GM18502 (cell line): ENCODE data around the gene NEU1.

ENCODE experiments used
- ATAC-seq: cut with Tn5 transposase; IDR thresholded peaks from one replicate; pipeline ENCODE4 v1.9.1; 2021; ENCODE audit warnings: mild to moderate bottlenecking; ENCODE audit not compliant: unreplicated experiment, poor library complexity

NEU1 gene

DNA sequence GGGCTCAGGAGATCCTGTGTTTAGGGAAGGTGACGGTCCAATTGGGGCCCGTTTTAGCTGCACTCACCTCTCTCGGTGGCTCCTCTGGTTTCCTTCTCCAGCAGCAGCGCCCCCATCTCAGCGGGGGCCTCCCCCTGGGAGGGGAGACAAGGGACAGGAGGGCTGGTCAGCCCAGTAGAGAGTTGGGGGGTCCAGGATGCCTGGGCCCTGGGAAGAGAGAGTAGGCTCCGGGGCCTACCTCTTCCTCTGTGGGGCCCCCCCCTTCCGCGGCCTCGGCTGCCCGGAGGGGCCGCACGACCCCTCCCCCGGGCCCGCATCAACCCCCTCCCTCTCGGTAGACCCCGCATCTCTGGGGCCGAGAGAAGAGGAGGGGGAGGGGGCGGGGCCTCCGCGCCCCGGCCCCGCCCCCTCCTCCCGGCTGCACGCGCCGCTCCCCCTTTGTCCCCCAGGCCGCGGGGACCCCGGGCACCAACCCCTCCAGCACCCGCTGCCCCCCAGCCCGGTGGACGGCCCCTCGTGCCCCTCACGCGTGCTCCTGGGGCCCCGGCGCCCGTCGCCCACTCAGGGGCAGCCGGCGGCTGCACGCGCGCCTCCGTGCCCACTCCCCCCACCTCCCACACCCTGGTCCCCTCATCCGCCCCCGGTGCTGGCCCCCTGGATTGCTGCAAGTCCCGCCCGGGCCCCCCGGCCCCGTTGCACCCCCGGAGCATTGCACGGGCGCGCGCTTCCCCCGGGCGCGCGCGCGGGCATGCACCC lies 34.4 kb upstream of the NEU1 start:
- no peak for ATAC-seq

DNA sequence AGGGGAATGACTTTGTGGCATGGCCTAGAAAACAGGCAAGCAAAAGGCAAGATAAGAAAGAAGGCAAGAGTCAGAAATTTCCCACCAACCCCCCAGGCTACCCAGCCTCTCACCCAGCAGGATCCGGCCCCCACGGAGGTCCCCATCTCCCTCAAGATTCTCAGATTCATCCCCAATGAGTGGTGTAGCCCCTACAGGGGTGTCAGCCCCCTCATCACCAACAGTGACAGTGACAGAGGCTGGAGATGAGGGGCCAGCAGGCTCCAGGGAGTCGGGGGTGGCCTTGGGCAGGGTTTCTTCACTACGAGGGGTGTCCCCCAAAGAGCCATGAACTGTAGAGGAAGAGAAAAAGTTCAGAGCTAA lies 33.9 kb upstream of the NEU1 start:
- ATAC-seq: no peak

DNA sequence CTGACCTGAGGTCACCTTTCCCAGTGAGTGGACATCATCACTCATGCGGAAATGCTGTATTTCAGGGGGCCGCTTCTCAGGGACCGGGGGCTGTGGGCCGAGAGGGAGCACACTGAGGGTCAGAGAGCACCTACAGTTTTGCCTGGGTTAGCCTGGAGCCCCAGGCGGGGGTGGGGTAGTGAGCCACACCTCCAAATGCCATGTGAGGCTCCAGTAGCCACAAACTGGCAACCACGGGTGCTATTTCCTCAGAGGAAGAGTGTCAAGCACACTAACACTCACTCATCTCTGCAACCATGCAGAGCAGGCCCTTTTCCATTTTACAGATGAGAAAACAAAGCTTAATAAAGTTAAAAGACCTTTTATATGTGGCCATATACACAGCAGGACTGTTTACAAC lies 30.2 kb upstream of the NEU1 start:
- ATAC-seq: no peak

DNA sequence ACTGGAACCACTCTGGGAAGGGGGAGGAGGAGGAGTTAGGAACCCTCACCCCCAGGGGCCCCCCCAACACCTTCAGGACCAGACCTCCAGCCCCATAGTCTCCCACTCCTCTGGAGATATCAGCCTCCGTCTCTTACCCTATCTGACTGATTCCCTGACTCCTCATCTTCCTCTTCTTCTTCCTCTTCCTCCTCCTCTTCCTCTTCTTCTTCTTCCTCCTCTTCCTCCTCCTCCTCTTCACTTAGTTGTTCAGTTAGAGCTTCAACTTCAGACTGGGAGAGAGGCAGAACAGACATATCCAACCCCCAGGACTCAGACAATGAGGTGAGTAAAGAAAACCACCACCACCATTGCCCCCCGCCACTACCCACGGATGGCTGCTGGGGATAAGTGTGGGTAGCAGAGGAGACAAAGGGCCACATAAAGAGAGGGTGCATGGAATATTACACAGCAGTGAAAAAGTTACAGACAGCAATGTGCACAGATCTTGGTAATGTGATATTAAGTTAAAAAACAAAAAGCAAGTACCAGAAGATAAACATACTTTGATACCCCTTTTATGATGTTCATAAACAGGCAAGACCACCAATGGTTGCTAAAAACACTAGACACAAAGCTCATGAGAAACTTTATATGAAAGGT lies 26.8 kb upstream of the NEU1 start:
- no peak for ATAC-seq

DNA sequence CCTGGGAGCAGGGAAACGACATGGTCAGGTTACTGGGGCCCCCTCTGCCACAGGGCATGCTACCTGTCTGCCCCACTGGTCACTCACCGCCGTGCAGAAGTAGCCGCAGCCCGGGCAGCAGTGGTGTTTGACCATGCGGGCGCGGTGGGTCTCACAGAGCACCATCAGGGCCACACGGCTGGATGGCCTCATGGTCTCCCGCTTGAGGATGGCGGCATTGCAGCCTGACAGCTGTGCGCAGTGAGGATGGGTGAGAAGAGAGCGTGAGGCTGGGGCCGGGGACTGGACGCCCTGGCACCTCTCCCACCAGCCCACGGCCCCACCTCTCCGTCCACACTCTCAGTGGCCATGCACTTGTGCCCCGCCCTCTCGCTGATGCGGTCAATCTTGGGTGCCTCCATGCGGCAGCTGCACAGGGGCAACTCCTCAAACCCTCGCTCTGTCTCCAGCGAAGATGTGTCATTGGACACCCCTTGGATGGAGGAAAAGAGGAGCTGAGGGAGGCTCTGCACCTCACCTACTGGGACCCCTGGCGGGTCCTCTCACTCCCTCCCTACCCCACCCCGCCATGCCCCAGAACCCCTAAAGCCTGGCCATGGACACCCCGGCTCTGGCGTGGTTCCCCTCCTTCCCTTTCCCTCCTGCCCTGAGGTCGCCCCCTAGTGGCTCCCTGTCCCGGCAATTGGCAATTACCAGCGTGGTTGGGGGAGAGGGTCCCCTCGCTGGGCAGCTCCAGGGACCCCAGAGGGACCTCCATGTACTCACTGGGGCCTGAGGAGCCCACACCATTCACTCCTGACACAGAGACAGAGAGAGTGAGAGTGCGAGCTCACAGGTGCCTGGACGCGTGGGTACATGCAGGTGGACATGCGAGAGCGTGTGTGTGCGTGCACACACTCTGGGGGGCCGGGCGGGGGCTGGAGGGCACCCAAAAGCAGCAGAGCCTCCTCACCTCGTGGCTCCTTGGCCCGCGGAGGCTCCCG lies 25.9 kb upstream of the NEU1 start:
- ATAC-seq: no peak

DNA sequence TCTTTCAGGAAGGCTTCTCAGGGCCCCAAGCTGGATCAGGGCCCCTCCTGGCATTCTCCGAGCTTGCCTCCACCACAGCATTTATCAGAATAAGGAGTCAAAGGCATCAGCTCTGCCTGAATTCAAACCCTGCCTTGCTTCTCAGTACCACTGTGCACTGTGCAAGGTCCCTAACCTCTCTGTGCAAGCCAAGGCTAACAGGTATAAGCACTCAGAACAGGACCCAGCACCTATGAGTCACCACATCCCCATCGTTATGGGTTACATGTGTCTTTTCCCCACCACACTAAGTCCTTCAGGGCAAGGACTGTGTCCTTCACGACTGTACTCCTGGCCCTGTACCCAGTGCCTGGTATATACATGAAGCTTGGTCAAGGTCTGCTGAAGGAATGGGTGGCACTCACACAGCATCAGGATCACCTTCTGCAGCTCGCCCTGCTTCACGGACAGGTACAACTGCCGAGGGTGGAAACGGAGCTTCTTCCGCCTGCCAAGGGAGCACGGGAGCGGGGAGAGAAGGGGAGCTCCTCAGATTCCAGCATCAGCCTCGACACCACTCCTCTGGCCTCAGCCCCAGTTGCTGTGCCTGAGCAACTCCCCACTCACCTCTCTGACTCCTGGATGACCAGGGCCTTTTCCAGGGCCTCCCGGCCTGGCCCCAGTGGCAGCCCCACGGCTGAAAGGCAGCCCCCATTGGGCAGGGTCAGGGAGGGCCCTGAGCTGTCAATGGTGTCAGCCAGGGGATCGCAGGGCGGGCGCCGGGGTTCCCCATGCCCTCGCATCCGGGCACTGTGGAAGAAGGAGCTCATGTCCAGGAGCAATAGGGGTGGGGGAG lies 24.8 kb upstream of the NEU1 start:
- ATAC-seq: no peak

DNA sequence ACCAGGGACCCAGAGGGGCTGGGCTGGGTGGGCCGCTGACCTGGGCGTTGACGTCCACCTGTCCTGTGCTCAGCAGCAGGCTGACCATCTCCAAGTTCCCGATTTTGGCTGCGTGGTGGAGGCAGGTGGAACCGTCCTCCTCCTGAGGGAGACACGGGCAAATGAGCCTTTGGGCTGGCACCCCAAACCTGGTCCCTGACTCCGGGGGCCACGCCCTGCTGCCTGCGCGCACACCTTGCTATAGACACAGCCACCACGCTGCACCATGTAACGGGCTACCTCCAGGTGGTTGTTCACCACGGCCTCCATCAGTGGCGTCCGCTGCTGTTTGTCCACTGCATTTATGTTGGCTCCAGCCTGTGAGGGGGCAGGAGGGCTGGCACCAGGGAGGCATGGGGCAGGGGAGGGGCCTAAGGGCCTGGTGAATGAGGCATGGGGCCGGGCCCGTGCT lies 23.9 kb upstream of the NEU1 start:
- ATAC-seq: no peak

DNA sequence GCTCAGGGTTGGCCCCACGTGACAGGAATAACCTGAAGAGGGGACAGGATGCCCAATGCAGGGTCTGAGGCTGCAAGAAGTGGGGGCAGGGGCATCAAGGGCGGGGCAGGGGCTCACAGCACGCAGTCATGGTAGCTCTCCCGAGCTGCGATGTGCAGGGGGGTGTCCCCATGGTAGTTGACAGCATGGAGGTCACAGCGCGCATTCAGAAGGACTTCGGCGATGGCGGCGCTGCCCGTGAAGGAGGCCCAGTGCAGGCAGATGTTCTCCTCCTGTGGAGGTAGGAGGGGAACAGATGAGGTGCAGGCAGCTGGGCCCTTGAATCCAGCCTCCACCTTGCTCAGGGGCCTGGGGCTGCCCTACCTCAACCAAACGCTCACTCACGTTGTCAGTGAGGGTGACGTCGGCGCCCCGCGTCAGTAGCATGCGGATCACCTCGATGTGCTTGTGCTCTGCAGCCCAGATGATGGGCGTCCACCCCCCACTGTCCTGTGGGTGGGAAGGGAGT lies 22.0 kb upstream of the NEU1 start:
- no peak for ATAC-seq

DNA sequence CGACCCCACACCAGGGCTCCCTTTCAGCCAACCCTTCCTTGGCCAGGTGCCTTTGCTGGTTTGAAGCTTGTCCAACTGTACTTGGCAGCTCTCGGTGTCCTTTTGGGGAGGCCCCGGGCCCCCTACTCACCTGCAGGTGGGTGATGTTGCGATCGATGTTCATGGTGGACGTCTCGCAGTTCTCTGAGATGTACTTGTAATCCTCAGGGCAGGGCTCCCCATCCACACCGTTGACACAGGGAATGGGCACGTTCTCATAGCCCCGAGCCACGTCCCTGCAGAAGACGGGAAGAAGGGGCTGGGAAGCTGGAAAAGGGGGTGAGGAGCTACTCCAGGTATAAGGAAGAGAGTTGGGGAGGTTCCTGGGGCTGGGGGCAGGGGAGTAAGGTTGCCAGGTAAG lies 21.1 kb upstream of the NEU1 start:
- ATAC-seq: no peak

DNA sequence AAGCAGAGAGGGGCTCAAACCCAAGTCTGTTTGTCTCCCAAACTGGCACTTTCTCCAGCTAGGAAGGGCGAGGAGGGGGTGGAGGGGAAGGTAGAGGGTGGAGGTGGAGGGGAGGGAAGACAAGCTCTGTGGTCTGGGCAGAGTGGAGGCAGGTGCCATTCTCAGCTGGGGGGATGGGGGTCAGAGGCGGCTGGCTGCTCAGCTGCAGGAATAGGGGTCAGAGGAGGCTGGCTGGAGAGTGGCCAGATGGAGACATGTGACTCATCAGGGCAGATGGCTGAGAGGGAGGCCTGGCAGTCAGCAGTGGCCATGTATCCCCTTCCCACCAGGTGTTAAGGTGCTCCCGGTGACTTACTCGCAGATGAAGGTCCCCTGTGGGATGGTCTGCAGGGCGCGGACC lies 19.7 kb upstream of the NEU1 start:
- no peak for ATAC-seq

DNA sequence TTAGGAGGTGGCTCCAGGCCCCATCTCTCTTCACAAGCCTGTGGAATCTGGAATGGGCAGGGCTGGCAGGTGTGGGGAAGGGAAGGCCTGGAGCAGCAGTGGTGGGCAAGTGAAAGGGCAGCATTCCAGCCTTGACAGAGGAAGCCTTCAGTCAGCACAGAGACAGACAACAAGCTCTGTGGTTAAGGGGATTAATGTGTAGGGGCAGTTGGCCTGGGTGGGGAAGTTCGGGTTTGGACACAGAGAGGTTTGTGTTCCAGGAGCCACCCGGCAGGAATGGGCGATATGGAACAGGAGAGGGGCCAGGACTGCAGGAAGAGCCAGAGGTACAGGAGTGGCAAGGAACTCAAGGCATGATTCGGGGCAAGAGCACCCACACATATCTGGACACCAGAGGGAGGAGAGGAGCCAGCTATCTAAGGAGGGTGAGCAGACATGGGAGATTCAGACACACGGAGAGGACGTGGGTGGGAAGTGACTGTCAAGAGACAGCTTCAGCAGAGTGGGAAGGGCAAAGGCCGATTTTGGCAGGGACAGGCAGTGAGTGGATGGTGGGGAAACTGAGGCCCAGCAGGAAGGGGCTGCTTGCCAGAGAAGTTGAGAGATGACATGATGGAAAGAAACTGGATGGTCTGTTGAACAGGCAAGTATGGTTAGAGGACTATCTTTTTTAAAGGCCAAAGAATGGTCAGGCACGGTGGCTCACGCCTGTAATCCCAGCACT lies 18.7 kb upstream of the NEU1 start:
- no peak for ATAC-seq

DNA sequence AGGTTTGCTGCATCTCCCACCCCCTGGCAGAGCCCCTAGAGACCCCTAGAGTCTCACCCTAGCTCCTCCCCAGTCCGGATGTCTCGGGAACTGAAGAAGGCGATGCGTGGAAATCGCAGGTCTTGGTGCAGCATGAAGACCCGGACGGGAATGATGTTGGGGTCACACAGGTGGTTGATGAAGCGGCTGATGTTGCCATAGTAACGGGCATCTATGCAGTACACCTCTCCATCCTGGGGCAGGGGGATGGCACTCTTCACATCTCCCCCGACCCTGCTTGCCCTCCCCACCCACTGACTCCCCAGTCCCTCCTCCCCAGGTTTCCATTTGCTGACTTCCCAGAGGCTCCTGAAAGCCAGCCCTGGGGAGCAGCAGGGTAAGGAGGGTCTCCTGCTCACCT lies 18.0 kb upstream of the NEU1 start:
- ATAC-seq: no peak

DNA sequence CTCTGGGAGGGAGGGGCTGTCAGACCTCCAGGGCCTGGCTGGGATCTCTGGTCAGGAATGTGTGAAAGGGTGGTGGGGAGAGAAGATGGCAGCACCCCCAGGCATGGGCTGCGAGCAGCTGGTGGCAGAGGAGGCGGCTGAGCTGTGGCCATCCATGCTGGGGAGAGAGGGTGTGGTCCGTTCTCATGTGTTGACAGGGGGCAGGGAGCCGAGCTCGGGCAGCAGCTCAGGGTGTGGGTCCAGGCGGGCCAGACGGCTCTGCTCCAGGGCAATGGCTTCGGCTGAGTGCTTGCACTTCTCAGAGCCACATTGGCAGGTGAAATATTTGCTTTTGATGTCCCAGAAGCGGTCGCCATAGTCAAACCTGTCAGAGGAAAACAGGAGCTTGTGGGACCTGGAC lies 17.3 kb upstream of the NEU1 start:
- ATAC-seq: no peak

DNA sequence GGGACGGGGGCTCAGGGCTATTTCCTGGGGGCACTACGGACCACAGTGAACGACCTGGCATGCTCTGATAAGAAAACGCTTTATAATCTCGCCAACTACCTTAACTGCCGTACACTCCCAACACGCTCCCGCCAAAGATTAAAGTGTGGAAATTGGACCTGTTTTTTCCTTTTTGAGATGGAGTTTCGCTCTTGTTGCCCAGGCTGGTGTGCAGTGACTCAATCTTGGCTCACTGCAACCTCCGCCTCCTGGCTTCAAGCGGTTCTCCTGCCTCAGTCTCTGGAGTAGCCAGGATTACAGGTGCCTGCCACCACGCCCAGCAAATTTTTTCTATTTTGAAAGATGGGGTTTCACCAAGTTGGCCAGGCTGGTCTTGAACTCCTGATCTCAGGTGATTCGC lies 16.5 kb upstream of the NEU1 start:
- no peak for ATAC-seq

DNA sequence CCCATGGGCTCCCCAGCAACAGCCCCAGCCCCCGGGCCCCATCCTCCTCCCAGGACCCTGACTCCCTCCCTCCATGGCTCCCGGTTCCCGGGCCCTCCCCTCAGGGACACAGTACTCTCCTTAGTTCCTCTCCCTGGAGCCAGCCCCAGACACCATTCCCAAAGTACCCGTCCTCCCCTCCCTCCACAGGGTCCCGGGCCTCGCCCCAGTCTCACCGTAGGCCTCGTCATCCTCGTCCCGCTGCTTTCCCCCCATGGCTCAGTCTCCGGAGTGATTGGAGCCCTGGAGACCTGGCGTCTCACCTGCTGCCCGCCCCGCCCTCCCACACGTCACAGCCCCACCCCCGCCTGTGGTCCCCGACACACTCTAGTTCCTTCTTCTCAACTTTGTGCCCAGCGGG lies 16.1 kb upstream of the NEU1 start, which contains the start of gene SLC44A4:
SLC44A4 (minus strand) TSS at position 272 of the 400 bp plus-strand sequence; CDS start at position 255, 17 bp downstream.
- ATAC-seq: no peak

DNA sequence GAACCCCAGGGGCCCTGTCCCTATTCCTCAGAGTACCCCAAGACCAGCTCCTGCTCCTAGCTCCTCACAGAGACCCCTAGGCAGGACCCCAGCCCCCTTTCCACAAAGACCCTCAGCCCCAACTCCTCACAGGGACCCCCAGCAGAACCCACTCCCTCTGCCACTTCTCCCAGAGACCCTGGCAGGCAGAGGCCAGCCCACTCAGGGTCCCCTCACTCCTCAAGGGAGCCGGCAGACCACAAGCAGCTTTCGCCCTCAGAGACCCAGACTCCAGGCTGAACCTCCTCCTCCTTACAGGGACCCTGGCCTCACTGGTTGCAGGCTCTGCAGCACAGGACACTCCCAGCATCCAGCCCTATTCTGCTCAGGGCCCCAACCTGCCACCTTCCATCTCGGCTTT lies 15.6 kb upstream of the NEU1 start:
- no peak for ATAC-seq

DNA sequence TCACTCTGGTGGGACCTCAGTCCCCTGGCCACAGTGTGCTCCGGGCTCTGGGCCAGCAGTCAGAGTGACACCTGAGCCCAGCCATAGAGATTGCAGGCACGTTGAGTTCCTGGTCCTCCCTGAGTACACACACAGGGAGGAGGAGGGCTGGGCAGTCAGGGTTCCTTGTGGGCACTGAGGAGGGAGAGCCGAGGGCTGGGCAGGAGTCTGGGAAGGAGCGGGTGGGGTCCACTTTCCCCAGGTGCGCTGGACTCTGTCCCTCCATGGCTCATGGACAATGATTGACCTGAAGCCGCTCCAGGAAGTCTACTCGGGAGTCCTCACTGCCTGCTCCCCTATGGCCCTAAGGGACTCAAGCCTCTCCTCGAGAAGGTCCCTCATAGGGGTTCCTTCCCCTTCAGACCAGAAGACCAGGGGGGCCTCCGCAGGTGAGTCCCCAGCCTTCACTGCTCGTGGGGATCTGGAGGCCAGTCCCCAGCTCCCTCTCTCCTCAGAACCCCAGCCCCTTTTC lies 15.1 kb upstream of the NEU1 start:
- no peak for ATAC-seq

DNA sequence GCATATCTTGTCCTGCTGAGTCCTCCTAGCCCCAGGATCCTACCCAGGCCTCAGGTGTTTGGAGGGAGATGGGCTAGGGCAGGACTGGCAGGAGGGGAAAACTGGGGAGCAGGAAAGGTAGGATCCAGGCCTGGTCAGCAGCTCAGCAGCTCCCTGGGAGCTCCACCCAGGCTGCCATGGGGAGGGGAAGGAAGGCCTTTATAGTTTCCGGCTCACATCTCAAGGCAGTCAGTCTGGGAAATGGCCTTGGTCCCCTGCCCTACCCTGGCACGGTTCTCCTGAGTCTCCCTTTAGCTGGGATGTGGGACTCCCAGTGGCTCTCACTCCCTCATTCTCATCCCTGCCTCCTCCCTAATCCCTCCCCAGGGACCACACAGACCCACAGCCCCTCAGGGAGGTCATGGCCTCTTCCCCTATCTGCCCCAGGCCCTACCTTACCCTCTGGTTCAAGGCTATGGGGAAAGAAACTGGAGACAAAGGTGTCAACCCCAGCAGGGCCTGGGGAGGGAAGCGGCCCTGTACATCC lies 14.6 kb upstream of the NEU1 start:
- ATAC-seq: no peak

DNA sequence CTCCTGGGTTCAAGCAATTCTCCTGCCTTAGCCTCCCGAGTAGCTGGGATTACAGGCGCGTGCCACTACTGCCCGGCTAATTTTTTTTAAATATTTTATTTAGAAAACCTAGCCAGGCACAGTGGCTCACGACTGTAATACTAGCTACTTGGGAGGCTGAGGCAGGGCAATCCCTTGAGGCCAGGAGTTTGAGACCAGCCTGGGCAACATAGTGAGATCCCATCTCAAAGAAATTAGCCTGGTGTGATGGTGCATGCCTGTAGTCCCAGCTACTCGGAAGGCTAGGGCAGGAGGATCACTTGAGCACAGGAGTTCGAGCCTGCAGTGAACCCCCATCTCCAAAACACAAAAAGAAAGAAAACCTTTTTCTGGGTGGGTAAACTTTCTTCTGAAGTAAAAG lies 13.7 kb upstream of the NEU1 start:
- ATAC-seq: no peak
